ENCODE results near the gene THSD4. TPM values are rescaled to one million over a fixed set of nuclear protein-coding genes. Genes with fewer than 3 reads are reported as not detected.

THSD4 gene
- total and polyA plus RNA-seq, 2 of the 4 experiments (the other 2 are of a cell fraction), result 25.5 to 31.1 TPM

DNA sequence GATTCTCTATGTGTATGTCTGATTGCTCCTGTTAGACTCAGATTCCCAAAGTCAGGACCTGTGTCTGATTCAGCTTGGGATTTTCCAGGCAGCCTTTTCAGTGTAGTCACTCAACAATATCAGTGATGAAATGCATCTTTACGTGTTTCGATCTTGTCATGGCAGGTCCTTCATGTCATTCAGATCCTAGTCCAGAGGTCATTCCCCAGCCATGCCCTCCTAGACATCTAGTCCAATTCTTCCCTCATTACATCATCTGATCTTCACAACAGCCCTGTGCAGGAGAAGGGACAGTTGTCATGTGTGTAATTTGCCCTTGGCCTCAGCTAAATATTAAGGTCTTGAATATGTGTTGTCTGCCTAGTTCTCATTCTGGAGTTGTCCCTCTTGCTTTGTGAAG, 541.9 kb downstream of the THSD4 start:
- no peak overlapping the region for H2AFZ ChIP-seq (replicated peaks; ENCODE audit: low read length, poor library complexity)
- H3K4me3 ChIP-seq (ENCODE audit: insufficient read depth, low read depth, low read length), result no peak overlapping the region
- no peaks in the 10 kb centered on the region for H4K20me1 ChIP-seq (ENCODE audit: insufficient read depth, low read length)
- H2BK5ac ChIP-seq (ENCODE audit: low read depth, low read length, poor library complexity, severe bottlenecking), result no peak overlapping the region
- intact Hi-C loops (cut with micrococcal nuclease), result loop anchor here (5.0 kb wide), 1 partner anchor 500 kb away; no protein-coding TSS in a partner anchor
- no peak overlapping the region for H3K4me2 ChIP-seq (ENCODE audit: low read depth, low read length)
- peaks cover 6% of the 10 kb centered on the region for H3K36me3 ChIP-seq (ENCODE audit: control insufficient read depth, insufficient read depth, low read length)
- no peak overlapping the region for H3K23ac ChIP-seq (ENCODE audit: low read depth, low read length)
- no peak overlapping the region for H4K91ac ChIP-seq (ENCODE audit: insufficient read depth, low read depth, low read length)
- H3K27me3 ChIP-seq (ENCODE audit: control insufficient read depth, insufficient read depth, low read length), result no peaks in the 10 kb centered on the region
- H3K79me1 ChIP-seq (ENCODE audit: low read depth in 1 of 2, low read length in 2 of 2), result peaks cover 0 to 6% of the 10 kb centered on the region in 2 experiments; a peak in 1 of 4 replicates
- no peak overlapping the region for H2AK9ac ChIP-seq (replicated peaks; ENCODE audit: low read depth, low read length, poor library complexity)
- no peaks in the 10 kb centered on the region for H3K9me3 ChIP-seq (ENCODE audit: control insufficient read depth, insufficient read depth, low read length)
- no peak overlapping the region for H2AK5ac ChIP-seq (ENCODE audit: low read depth, low read length)
- no peak overlapping the region for H3K56ac ChIP-seq (ENCODE audit: extremely low read depth, insufficient read depth, low read length)
- POLR2A ChIA-PET (ENCODE audit: unreplicated experiment), result no interaction called here
- peaks cover 2% of the 10 kb centered on the region for H3K4me1 ChIP-seq (ENCODE audit: control insufficient read depth, insufficient read depth, low read length)
- CTCF ChIA-PET, result no interaction called here
- WGBS, 2 experiments (ENCODE audit: extremely low coverage in 2 of 2, insufficient read length in 1 of 2), result 100% methylated on average over 2 of the region's 2 CpGs; no CpG with 5 or more reads in 1 of the 2 experiments
- DNase-seq, result no peak
- no peak overlapping the region for H3K27ac ChIP-seq (ENCODE audit: insufficient read depth, low read length)
- no peak overlapping the region for H3K9ac ChIP-seq (ENCODE audit: low read depth, low read length)
- H4K5ac ChIP-seq (ENCODE audit: low read depth, low read length), result no peak overlapping the region
- no peak overlapping the region for H3K14ac ChIP-seq (replicated peaks; ENCODE audit: low read depth, low read length)
- no peak overlapping the region for H2BK20ac ChIP-seq (ENCODE audit: low read depth, low read length)
- TF ChIP-seq RFX5 (IDR thresholded peaks at IDR 0.05; ENCODE audit: low read depth, low read length) (no peak), SMC3 (IDR thresholded peaks at IDR 0.05; ENCODE audit: low read depth, low read length) (no peak), CHD1 (IDR thresholded peaks at IDR 0.05; ENCODE audit: low read depth, low read length) (no peak), FOS (IDR thresholded peaks at IDR 0.05; ENCODE audit: low read depth, low read length) (no peak), POLR2A (IDR thresholded peaks at IDR 0.05; ENCODE audit: low read depth, low read length) (no peak), RAD21 (IDR thresholded peaks at IDR 0.05; ENCODE audit: low read length) (no peak), RCOR1 (IDR thresholded peaks at IDR 0.05; ENCODE audit: insufficient replicate concordance, low read length) (no peak), MAZ (IDR thresholded peaks at IDR 0.05; ENCODE audit: borderline replicate concordance, low read depth, low read length) (no peak), MAFK (IDR thresholded peaks at IDR 0.05; ENCODE audit: low read depth, low read length) (no peak), MXI1 (IDR thresholded peaks at IDR 0.05; ENCODE audit: borderline replicate concordance, low read depth, low read length) (no peak), BHLHE40 (IDR thresholded peaks at IDR 0.05; ENCODE audit: low read depth, low read length) (no peak), CEBPB (IDR thresholded peaks at IDR 0.05; ENCODE audit: low read depth, low read length) (no peak), NFE2L2 (IDR thresholded peaks at IDR 0.05; ENCODE audit: low read depth, low read length) (no peak)
- TF ChIP-seq, protein P1, sequence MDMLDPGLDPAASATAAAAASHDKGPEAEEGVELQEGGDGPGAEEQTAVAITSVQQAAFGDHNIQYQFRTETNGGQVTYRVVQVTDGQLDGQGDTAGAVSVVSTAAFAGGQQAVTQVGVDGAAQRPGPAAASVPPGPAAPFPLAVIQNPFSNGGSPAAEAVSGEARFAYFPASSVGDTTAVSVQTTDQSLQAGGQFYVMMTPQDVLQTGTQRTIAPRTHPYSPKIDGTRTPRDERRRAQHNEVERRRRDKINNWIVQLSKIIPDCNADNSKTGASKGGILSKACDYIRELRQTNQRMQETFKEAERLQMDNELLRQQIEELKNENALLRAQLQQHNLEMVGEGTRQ (IDR thresholded peaks at IDR 0.05; ENCODE audit: low read depth, low read length), result no peak
- TF ChIP-seq, protein P2, sequence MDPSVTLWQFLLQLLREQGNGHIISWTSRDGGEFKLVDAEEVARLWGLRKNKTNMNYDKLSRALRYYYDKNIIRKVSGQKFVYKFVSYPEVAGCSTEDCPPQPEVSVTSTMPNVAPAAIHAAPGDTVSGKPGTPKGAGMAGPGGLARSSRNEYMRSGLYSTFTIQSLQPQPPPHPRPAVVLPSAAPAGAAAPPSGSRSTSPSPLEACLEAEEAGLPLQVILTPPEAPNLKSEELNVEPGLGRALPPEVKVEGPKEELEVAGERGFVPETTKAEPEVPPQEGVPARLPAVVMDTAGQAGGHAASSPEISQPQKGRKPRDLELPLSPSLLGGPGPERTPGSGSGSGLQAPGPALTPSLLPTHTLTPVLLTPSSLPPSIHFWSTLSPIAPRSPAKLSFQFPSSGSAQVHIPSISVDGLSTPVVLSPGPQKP (IDR thresholded peaks at IDR 0.05; ENCODE audit: borderline replicate concordance, low read depth, low read length), result no peak
- TF ChIP-seq, protein P3, sequence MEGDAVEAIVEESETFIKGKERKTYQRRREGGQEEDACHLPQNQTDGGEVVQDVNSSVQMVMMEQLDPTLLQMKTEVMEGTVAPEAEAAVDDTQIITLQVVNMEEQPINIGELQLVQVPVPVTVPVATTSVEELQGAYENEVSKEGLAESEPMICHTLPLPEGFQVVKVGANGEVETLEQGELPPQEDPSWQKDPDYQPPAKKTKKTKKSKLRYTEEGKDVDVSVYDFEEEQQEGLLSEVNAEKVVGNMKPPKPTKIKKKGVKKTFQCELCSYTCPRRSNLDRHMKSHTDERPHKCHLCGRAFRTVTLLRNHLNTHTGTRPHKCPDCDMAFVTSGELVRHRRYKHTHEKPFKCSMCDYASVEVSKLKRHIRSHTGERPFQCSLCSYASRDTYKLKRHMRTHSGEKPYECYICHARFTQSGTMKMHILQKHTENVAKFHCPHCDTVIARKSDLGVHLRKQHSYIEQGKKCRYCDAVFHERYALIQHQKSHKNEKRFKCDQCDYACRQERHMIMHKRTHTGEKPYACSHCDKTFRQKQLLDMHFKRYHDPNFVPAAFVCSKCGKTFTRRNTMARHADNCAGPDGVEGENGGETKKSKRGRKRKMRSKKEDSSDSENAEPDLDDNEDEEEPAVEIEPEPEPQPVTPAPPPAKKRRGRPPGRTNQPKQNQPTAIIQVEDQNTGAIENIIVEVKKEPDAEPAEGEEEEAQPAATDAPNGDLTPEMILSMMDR (conservative IDR thresholded peaks at IDR 0.05; ENCODE audit: low read depth, low read length), result no peak
- BruUV-seq (replicated peaks), result no TSS peak
- H3K4ac ChIP-seq (ENCODE audit: low read depth, low read length), result no peak overlapping the region
- no peak overlapping the region for H4K8ac ChIP-seq (ENCODE audit: low read depth in 2 of 2, low read length in 2 of 2)
- ATAC-seq (ENCODE audit: low read depth), result no peak
- no peak overlapping the region for H2BK15ac ChIP-seq (ENCODE audit: low read depth, low read length)
- H3K9me1 ChIP-seq (ENCODE audit: insufficient read depth, low read length), result no peaks in the 10 kb centered on the region; the same call in 1 of the 2 replicates
- H3K18ac ChIP-seq (ENCODE audit: low read depth, low read length), result no peak overlapping the region
- in situ Hi-C loops (cut with MboI; ENCODE audit: low sequenced_read_pairs), result no loop called here
- dilution Hi-C loops (cut with HindIII; ENCODE audit: low sequenced_read_pairs, unreplicated experiment), result no loop called here
- H2BK120ac ChIP-seq (ENCODE audit: low read depth, low read length), result no peak overlapping the region

Data from IMR-90 (cell line).